Psoas muscle (tissue), 8 donors: ENCODE data around the gene GPRC5B. TPM values are rescaled to one million over a fixed set of nuclear protein-coding genes. Genes with fewer than 3 reads are reported as not detected.

Source experiments
- ATAC-seq, 4 donors: fragments of 200-7000 bp; cut with Tn5 transposase; one replicate each; pipeline ENCODE4 v1.9.1; 2020; ENCODE audit warnings: moderate library complexity in 3 of 4, mild to moderate bottlenecking in 2 of 4
- DNase-seq, 2 donors: peaks; one replicate each; pipeline ENCODE4 v3.0.0-alpha.2; 2020
- H3K27ac ChIP-seq: fragments of 200-600 bp; one replicate; pipeline ENCODE4 v1.8.0; 2022
- H3K27me3 ChIP-seq, 3 donors: fragments of 200-600 bp in 1 of 3; one replicate each; pipeline versions ENCODE4 v1.6.1 to v1.8.0; 2013 to 2022; ENCODE audit warnings: low read length in 2 of 3, mild to moderate bottlenecking in 2 of 3, moderate library complexity in 1 of 3; ENCODE audit not compliant: insufficient read depth in 3 of 3
- H3K36me3 ChIP-seq, 2 donors: fragments of 200-600 bp in 1 of 2; one replicate each; pipeline versions ENCODE4 v1.6.1 to v1.8.0; 2013 to 2022; ENCODE audit warnings: low read depth in 1 of 2, mild to moderate bottlenecking in 1 of 2, moderate library complexity in 1 of 2; ENCODE audit not compliant: insufficient read depth in 1 of 2
- H3K4me1 ChIP-seq: fragments of 200-600 bp; one replicate; pipeline ENCODE4 v1.8.0; 2022
- H3K4me3 ChIP-seq: fragments of 200-600 bp; one replicate; pipeline ENCODE4 v1.8.0; 2022; ENCODE audit warnings: mild to moderate bottlenecking
- H3K9me3 ChIP-seq: fragments of 200-600 bp; one replicate; pipeline ENCODE4 v1.8.0; 2022
- WGBS, 3 donors: extraction: QIAGEN DNeasy Blood & Tissue Kit; methylation state at CpG; one replicate each; pipeline versions ENCODE4 v1.1.6 to v1.1.7; 2013; 5-methylcytosine and 5-hydroxymethylcytosine counted together
- intact Hi-C, 2 donors: fragments of 100-400 bp; cut with DNase I; formaldehyde crosslinking; loops; one replicate each; pipeline versions ENCODE4 v1.11.0 to v1.14.2; 2022
- polyA plus RNA-seq, 3 donors: library from polyadenylated mRNA; stranded (reverse); fragments of 200-250 nt; gene quantifications; one replicate each; pipeline ENCODE4 v1.2.3, GENCODE V29; 2013
- total RNA-seq, 4 donors: library from RNA; stranded (reverse); fragmentation: NEBNext Ultra II Directional in 2 of 4; extraction: Animal tissue kit (Norgen Biotek cat#: 25700) in 2 of 4; gene quantifications; one replicate each; pipeline versions ENCODE4 v1.2.1 to v1.2.4, GENCODE V29; 2021 to 2023
- TF ChIP-seq, protein P1 (sequence below): fragments of 200-600 bp; IDR thresholded peaks from one replicate; pipeline ENCODE4 v1.8.0; 2022; ENCODE audit warnings: antibody characterized with exemption
- donor health status: healthy with polysubstance abuse.
- donor health status: DM: no; HTN: no; CAD: no; lungs with moderate emphysema.
- donor health status: Bipolar disorder and iron deficiency.
- donor health status: healthy.
- donor health status: DM: yes; HTN: yes; CAD: no.
- donor health status: DM: no; HTN: no; CAD: no.
- donor health status: DM: no; HTN: no; CAD: no.
- donor health status: DM: yes; HTN: yes; CAD: no.

GPRC5B gene
- total and polyA plus RNA-seq, 7 donors: 25.3 to 124 (median 55.7) TPM

DNA sequence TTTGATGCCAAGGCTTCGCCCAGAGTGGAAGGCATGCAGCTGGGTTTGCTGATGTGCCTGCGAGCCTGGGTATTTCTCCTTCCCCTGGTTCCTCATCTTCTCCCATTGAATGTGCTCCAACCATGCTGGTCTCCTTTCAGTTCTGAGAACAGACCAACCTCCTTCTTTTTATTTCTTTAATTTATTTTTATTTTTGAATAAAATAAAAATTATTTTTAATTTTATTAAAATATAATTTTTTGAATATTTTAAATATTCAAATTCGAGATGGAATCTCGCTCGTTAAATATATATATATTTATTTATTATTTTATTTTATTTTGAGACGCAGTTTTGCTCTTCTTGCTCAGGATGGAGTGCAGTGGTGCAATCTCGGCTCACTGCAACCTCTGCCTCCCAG is 30.2 kb upstream of the GPRC5B start:
- intact Hi-C loops: loop anchor here in 1 of 2 donors (10.0 kb wide), 1 partner anchor 60 kb away; no protein-coding TSS in a partner anchor
- H3K27me3 ChIP-seq: peaks cover 0 to 3% (median 0%) of the 10 kb centered on the region in 3 donors
- no peaks in the 10 kb centered on the region for H3K36me3 ChIP-seq
- DNase-seq: no peak
- no peak for ATAC-seq
- no peak overlapping the region for H3K4me3 ChIP-seq
- no peak overlapping the region for H3K27ac ChIP-seq
- no peaks in the 10 kb centered on the region for H3K9me3 ChIP-seq
- H3K4me1 ChIP-seq: no peaks in the 10 kb centered on the region
- WGBS, 3 donors: 88 to 89% (median 88%) methylated on average over 7 of the region's 7 CpGs
- TF ChIP-seq, protein P1, sequence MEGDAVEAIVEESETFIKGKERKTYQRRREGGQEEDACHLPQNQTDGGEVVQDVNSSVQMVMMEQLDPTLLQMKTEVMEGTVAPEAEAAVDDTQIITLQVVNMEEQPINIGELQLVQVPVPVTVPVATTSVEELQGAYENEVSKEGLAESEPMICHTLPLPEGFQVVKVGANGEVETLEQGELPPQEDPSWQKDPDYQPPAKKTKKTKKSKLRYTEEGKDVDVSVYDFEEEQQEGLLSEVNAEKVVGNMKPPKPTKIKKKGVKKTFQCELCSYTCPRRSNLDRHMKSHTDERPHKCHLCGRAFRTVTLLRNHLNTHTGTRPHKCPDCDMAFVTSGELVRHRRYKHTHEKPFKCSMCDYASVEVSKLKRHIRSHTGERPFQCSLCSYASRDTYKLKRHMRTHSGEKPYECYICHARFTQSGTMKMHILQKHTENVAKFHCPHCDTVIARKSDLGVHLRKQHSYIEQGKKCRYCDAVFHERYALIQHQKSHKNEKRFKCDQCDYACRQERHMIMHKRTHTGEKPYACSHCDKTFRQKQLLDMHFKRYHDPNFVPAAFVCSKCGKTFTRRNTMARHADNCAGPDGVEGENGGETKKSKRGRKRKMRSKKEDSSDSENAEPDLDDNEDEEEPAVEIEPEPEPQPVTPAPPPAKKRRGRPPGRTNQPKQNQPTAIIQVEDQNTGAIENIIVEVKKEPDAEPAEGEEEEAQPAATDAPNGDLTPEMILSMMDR: no peak

DNA sequence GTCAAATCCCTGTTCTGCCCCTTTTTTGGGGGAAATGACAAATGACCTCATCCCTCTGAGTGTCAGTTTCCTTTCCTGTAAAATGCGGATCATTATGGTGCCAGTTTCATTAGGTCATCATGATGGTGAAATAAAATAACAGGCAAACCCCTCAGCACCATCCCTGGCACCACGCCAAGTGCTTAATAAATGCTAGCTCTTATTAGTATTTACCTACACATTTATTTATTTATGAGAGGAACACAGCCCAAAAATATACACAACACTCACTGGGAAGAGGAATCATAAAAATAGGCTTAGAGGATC is 28.6 kb upstream of the GPRC5B start:
- DNase-seq (no peak), ATAC-seq (no peak)
- H3K4me1 ChIP-seq: no peaks in the 10 kb centered on the region
- no peaks in the 10 kb centered on the region for H3K36me3 ChIP-seq
- intact Hi-C loops: loop anchor here in 1 of 2 donors (10.0 kb wide), 1 partner anchor 62 kb away; no protein-coding TSS in a partner anchor
- no peaks in the 10 kb centered on the region for H3K9me3 ChIP-seq
- WGBS, 3 donors: 28 to 36% (median 36%) methylated on average over 2 of the region's 2 CpGs
- H3K27ac ChIP-seq: no peak overlapping the region
- H3K27me3 ChIP-seq: peaks cover 0 to 10% (median 3%) of the 10 kb centered on the region in 3 donors
- TF ChIP-seq, protein P1: no peak
- H3K4me3 ChIP-seq: no peak overlapping the region

DNA sequence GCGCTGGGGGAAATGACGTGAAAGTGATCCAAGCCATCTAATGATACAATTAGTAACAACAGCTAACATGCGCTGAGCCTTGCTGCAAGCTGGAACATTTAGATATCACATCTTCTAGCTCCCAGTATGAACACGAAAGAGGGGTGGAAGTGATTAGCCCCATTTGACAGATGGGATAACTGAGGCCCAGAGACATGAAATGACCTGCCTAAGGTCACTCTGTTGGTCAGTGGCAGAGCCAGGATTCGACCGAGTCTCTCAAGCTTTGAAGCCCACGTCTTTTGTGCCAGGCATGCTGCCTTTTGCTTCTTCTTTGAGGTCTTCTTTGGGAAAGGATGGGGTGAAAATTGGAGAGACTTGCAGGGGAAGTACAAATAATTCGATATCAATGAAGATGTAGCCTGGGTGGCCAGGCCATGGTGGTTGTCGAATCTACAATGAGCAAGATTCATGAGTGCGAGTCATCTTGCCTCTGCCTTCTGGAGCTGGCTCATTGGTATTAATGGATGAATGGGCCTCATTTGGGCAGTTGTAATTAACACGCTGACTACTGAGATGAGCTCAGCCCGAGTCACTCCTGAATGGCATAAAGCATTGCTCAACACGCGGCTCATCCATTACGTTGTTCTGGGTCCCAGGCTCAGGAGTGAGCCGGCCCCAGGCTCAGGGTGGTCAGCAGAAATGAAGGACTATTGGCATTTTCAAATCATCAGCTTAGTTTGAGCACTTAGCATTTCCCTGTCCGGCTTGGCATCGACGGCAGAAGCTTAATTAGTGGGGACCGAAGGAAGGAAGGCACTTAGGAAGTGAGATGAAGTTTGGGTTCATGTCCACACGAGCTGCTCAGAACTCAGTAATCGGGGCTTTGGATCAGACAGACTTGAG is 28.0 kb upstream of the GPRC5B start:
- Histone ChIP-seq H3K27ac (no peak overlapping the region), H3K4me1 (no peaks in the 10 kb centered on the region), H3K4me3 (no peak overlapping the region), H3K27me3 (peaks cover 0 to 14% (median 3%) of the 10 kb centered on the region in 3 donors), H3K36me3 (no peaks in the 10 kb centered on the region), H3K9me3 (no peaks in the 10 kb centered on the region)
- TF ChIP-seq, protein P1: no peak
- intact Hi-C loops: loop anchor here in 1 of 2 donors (10.0 kb wide), 1 partner anchor 62 kb away; no protein-coding TSS in a partner anchor
- DNase-seq (no peak), ATAC-seq (no peak)
- 67 to 69% (median 68%) methylated on average over 22 of the region's 22 CpGs for WGBS, 3 donors

DNA sequence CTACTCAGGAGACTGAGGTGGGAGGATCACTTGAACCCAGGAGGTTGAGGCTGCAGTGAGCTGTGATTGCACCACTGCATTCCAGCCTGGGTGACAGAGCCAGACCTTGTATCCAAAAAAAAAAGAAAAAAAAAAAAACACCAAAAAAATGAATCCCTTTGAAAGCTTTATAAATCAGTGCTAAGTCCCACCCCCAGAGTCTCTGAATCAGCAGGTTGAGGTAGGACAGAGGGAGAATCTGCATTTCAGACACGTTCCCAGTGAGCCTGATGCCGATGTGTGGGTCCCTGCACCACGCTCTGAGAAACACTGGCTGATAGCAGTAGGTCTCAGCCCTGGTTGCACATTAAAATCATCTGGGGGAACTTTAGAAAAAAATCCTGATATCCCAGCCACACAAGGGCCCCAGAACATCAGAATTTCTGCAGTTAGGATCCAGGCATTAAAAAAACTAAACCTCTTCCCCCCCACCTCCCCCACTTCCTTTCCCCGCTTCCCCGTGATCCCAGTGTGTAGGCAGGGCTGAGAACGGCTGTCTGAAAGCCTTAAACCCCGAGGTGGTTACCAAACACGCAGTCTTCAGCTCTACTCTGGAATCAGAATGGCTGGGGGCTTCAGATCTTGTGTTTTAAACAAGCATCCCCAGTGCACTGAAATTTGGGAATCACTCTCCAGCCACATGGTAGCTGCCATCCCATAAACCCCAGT is 27.3 kb upstream of the GPRC5B start:
- no peak overlapping the region for H3K27ac ChIP-seq
- H3K27me3 ChIP-seq: peaks cover 0 to 18% (median 3%) of the 10 kb centered on the region in 3 donors
- H3K9me3 ChIP-seq: no peaks in the 10 kb centered on the region
- TF ChIP-seq, protein P1: no peak
- no peaks in the 10 kb centered on the region for H3K36me3 ChIP-seq
- intact Hi-C loops: loop anchor here in 1 of 2 donors (10.0 kb wide), 1 partner anchor 63 kb away; no protein-coding TSS in a partner anchor
- no peaks in the 10 kb centered on the region for H3K4me1 ChIP-seq
- DNase-seq (no peak), ATAC-seq (no peak)
- 55 to 64% (median 58%) methylated on average over 8 of the region's 8 CpGs for WGBS, 3 donors
- H3K4me3 ChIP-seq: no peak overlapping the region
